ENCODE data around the gene SMIM30.

Gene SMIM30

DNA sequence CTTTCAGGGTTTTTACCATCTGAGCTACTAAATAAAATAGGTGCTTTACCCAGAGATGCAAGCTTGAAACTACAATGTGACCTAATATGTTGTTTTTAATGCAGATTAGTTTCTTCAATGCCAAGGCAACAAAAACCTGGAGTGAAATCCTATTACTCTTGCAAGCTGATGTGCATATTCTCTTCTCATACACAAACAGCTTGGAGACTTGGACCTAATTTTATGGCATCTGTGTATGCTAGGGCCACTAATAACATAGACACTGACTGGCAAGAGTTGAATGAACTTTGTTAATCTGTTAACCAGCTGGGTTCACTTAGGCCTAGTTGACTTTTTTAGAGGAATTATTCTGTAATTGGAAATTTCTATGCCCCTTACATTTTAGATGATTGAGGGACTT, 23.4 kb upstream of the SMIM30 start:
- H2AFZ ChIP-seq (ENCODE audit: low read length), result no peak overlapping the region
- no peak overlapping the region for H3K4me3 ChIP-seq (ENCODE audit: low read length)
- peaks cover 11% of the 10 kb centered on the region; the same call in 1 of the 2 replicates for H3K4me1 ChIP-seq (ENCODE audit: low read length)
- TF ChIP-seq CTCF (IDR thresholded peaks at IDR 0.05; ENCODE audit: low read length), result no peak
- no peak for TF ChIP-seq EZH2 (optimal IDR thresholded peaks at IDR 0.05; ENCODE audit: low read depth, low read length)
- TF ChIP-seq EZH2phosphoT487 (IDR thresholded peaks at IDR 0.05; ENCODE audit: low read length), result no peak
- H4K20me1 ChIP-seq (ENCODE audit: insufficient read depth, low read length), result no peaks in the 10 kb centered on the region
- no peaks in the 10 kb centered on the region for H3F3A ChIP-seq (ENCODE audit: insufficient read depth, low read length)
- no peak for DNase-seq
- no peaks in the 10 kb centered on the region for H3K9me3 ChIP-seq (replicated peaks; ENCODE audit: insufficient read depth, low read length)
- no peak overlapping the region for H3K4me2 ChIP-seq (ENCODE audit: low read depth, low read length)
- no peak overlapping the region for H3K9ac ChIP-seq (ENCODE audit: low read length)
- H3K36me3 ChIP-seq (replicated peaks; ENCODE audit: insufficient read depth, low read length), result no peaks in the 10 kb centered on the region
- H3K27ac ChIP-seq (ENCODE audit: low read length), result no peak overlapping the region
- no peaks in the 10 kb centered on the region for H3K9me2 ChIP-seq (replicated peaks; ENCODE audit: insufficient read depth, low read length)
- no peaks in the 10 kb centered on the region for H3K27me3 ChIP-seq (replicated peaks; ENCODE audit: insufficient read depth, low read length)
- no peaks in the 10 kb centered on the region for H3K79me2 ChIP-seq (ENCODE audit: low read length)

DNA sequence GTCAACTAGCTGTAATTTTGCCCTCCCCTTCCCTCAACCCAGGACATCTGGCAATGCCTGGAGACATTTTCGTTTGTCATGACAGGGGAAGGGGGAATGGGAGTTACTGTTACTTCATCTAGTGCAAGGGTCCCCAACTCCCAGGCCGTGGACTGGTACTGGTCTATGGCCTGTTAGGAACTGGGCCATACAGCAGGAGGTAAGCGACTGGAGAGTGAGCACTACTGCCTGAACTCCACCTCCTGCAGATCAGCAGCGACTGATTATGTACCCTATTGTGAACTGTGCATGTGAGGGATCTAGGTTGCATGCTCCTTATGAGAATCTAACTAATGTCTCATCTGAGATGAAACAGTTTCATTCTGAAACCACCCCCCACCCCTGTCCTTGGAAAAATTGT, 22.6 kb upstream of the SMIM30 start:
- no peak overlapping the region for H3K4me2 ChIP-seq (ENCODE audit: low read depth, low read length)
- H4K20me1 ChIP-seq (ENCODE audit: insufficient read depth, low read length), result no peaks in the 10 kb centered on the region
- H3K27me3 ChIP-seq (replicated peaks; ENCODE audit: insufficient read depth, low read length), result no peaks in the 10 kb centered on the region
- no peaks in the 10 kb centered on the region for H3K36me3 ChIP-seq (replicated peaks; ENCODE audit: insufficient read depth, low read length)
- no peaks in the 10 kb centered on the region for H3K9me3 ChIP-seq (replicated peaks; ENCODE audit: insufficient read depth, low read length)
- no peak overlapping the region for H3K27ac ChIP-seq (ENCODE audit: low read length)
- no peak for TF ChIP-seq EZH2 (optimal IDR thresholded peaks at IDR 0.05; ENCODE audit: low read depth, low read length)
- TF ChIP-seq CTCF (IDR thresholded peaks at IDR 0.05; ENCODE audit: low read length), result no peak
- no peak for TF ChIP-seq EZH2phosphoT487 (IDR thresholded peaks at IDR 0.05; ENCODE audit: low read length)
- DNase-seq, result no peak
- peaks cover 11% of the 10 kb centered on the region; the same call in 1 of the 2 replicates for H3K4me1 ChIP-seq (ENCODE audit: low read length)
- H3K79me2 ChIP-seq (ENCODE audit: low read length), result no peaks in the 10 kb centered on the region
- no peak overlapping the region for H2AFZ ChIP-seq (ENCODE audit: low read length)
- no peaks in the 10 kb centered on the region for H3F3A ChIP-seq (ENCODE audit: insufficient read depth, low read length)
- no peak overlapping the region for H3K4me3 ChIP-seq (ENCODE audit: low read length)
- H3K9me2 ChIP-seq (replicated peaks; ENCODE audit: insufficient read depth, low read length), result no peaks in the 10 kb centered on the region
- H3K9ac ChIP-seq (ENCODE audit: low read length), result no peak overlapping the region

GRCh38 chr7:113137241-113137640, 18.9 kb upstream of the SMIM30 start:
- no peaks in the 10 kb centered on the region for H3K36me3 ChIP-seq (replicated peaks; ENCODE audit: insufficient read depth, low read length)
- no peaks in the 10 kb centered on the region for H3K27me3 ChIP-seq (replicated peaks; ENCODE audit: insufficient read depth, low read length)
- no peaks in the 10 kb centered on the region for H3K79me2 ChIP-seq (ENCODE audit: low read length)
- no peak overlapping the region for H3K9ac ChIP-seq (ENCODE audit: low read length)
- H3K27ac ChIP-seq (ENCODE audit: low read length), result no peak overlapping the region
- H2AFZ ChIP-seq (ENCODE audit: low read length), result no peak overlapping the region
- TF ChIP-seq CTCF (IDR thresholded peaks at IDR 0.05; ENCODE audit: low read length) (no peak), EZH2phosphoT487 (IDR thresholded peaks at IDR 0.05; ENCODE audit: low read length) (no peak), EZH2 (optimal IDR thresholded peaks at IDR 0.05; ENCODE audit: low read depth, low read length) (no peak)
- H3F3A ChIP-seq (ENCODE audit: insufficient read depth, low read length), result no peaks in the 10 kb centered on the region
- H4K20me1 ChIP-seq (ENCODE audit: insufficient read depth, low read length), result no peaks in the 10 kb centered on the region
- H3K4me1 ChIP-seq (ENCODE audit: low read length), result no peaks in the 10 kb centered on the region
- no peak overlapping the region for H3K4me3 ChIP-seq (ENCODE audit: low read length)
- no peaks in the 10 kb centered on the region for H3K9me3 ChIP-seq (replicated peaks; ENCODE audit: insufficient read depth, low read length)
- no peak for DNase-seq
- no peak overlapping the region for H3K4me2 ChIP-seq (ENCODE audit: low read depth, low read length)
- no peaks in the 10 kb centered on the region for H3K9me2 ChIP-seq (replicated peaks; ENCODE audit: insufficient read depth, low read length)
